Measurements from ENCODE around the gene TUT1.

GRCh38 chr11:62538470-62539237, 52.7 kb downstream of the TUT1 start:
- TF ChIP-seq, protein P1, sequence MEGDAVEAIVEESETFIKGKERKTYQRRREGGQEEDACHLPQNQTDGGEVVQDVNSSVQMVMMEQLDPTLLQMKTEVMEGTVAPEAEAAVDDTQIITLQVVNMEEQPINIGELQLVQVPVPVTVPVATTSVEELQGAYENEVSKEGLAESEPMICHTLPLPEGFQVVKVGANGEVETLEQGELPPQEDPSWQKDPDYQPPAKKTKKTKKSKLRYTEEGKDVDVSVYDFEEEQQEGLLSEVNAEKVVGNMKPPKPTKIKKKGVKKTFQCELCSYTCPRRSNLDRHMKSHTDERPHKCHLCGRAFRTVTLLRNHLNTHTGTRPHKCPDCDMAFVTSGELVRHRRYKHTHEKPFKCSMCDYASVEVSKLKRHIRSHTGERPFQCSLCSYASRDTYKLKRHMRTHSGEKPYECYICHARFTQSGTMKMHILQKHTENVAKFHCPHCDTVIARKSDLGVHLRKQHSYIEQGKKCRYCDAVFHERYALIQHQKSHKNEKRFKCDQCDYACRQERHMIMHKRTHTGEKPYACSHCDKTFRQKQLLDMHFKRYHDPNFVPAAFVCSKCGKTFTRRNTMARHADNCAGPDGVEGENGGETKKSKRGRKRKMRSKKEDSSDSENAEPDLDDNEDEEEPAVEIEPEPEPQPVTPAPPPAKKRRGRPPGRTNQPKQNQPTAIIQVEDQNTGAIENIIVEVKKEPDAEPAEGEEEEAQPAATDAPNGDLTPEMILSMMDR (conservative IDR thresholded peaks at IDR 0.05) = no peak
- TF ChIP-seq EZH2 (IDR thresholded peaks at IDR 0.05; ENCODE audit: low read depth) = no peak
